Measurements from ENCODE around the gene GSDMA.
"Not testable (repeated sequence)": the region's sequence is repeated elsewhere in the genome, so short reads cannot be mapped to it uniquely, and the experiment has no call there.

- TF ChIP-seq CTCF, EP300, POLR2A (IDR thresholded peaks at IDR 0.05): not testable (repeated sequence)
Observed at GRCh38 chr17:40001335-40001734, 38.5 kb downstream of the GSDMA start.

Measured in ovary (tissue), 3 donors.